PC-3 (cell line): ENCODE measurements around the gene CTXN3.

Source experiments
- CTCF ChIP-seq: fragments of 300-600 bp; sonication (generic); conservative IDR thresholded peaks from 2 replicates; pipeline ENCODE4 v1.5.1; 2017; ENCODE audit warnings: antibody characterized with exemption, low read depth, mild to moderate bottlenecking, low read length
- EZH2 ChIP-seq: fragments of 300-600 bp; sonication (generic); IDR thresholded peaks from one replicate; pipeline ENCODE4 v1.6.1; 2017; ENCODE audit warnings: antibody characterized with exemption, mild to moderate bottlenecking, low read length; ENCODE audit not compliant: unreplicated experiment

GRCh38 chr5:127667926-127668325 is 19.0 kb downstream of the CTXN3 start:
- no peak for TF ChIP-seq CTCF
- TF ChIP-seq EZH2 = no peak
